GM12878 (cell line): ENCODE results near the gene ODAM. TPM values are rescaled to one million over a fixed set of nuclear protein-coding genes. Genes with fewer than 3 reads are reported as not detected.

Source experiments
- ATAC-seq: fragments of 200-7000 bp; cut with Tn5 transposase; 3 replicates; pipeline ENCODE4 v1.9.1; 2020; ENCODE audit warnings: mild to moderate bottlenecking, moderate library complexity
- BruUV-seq: library from RNA; stranded (reverse); fragments of 400-500 nt; replicated peaks from 2 replicates; lab custom pipeline; 2021; lab: Mats Ljungman, UMichigan
- CTCF ChIA-PET: fragments of 300-600 bp; sonication (Branson Sonifier 250); formaldehyde crosslinking; extraction: SDS; loops from one replicate; lab custom pipeline; 2021; ENCODE audit warnings: inconsistent platforms; lab: Yijun Ruan, JAX
- POLR2A ChIA-PET: fragments of 350-600 bp; formaldehyde crosslinking; extraction: SDS; loops from one replicate; lab custom pipeline; 2021; ENCODE audit warnings: inconsistent platforms; lab: Charles Lee
- RAD21 ChIA-PET: fragments of 300-600 bp; sonication (Branson Sonifier 250); formaldehyde crosslinking; loops from one replicate; lab custom pipeline; 2023; ENCODE audit warnings: antibody characterized with exemption; ENCODE audit not compliant: unreplicated experiment; lab: Charles Lee
- SMC1A ChIA-PET: fragments of 300-600 bp; sonication (Branson Sonifier 250); formaldehyde crosslinking; loops from one replicate; lab custom pipeline; 2023; ENCODE audit not compliant: unreplicated experiment, uncharacterized antibody; lab: Charles Lee
- DNase-seq: peaks from one replicate; pipeline ENCODE4 v3.0.0-alpha.2; 2011; ENCODE audit warnings: low read depth, low spot score
- FAIRE-seq: peaks from 3 replicates; lab custom pipeline; 2011; peaks lifted over from hg19 to GRCh38; lab: Jason Lieb, UNC
- H2AFZ ChIP-seq: 2 replicates; pipeline ENCODE4 v1.6.0; 2011; ENCODE audit warnings: low read depth, low read length, control low read depth; ENCODE audit not compliant: control insufficient read depth
- H3K27ac ChIP-seq: 2 replicates; pipeline ENCODE4 v1.5.1; 2011; ENCODE audit warnings: control low read depth; ENCODE audit not compliant: control insufficient read depth, insufficient read depth
- H3K27me3 ChIP-seq, 2 experiments: replicated peaks in 1 of 2; 2 replicates each; pipeline versions ENCODE4 v1.6.0 to v1.6.1; 2011; ENCODE audit warnings: low read length in 1 of 2; ENCODE audit not compliant: control insufficient read depth in 2 of 2, insufficient read depth in 2 of 2
- H3K36me3 ChIP-seq, 2 experiments: 2 replicates each; pipeline ENCODE4 v1.5.1; 2011; ENCODE audit warnings: low read length in 1 of 2; ENCODE audit not compliant: control insufficient read depth in 2 of 2, insufficient read depth in 2 of 2
- H3K4me1 ChIP-seq: 2 replicates; pipeline ENCODE4 v1.6.1; 2011; ENCODE audit warnings: mild to moderate bottlenecking, low read length, moderate library complexity, mixed read lengths; ENCODE audit not compliant: control insufficient read depth, insufficient read depth
- H3K4me2 ChIP-seq: 2 replicates; pipeline ENCODE4 v1.6.0; 2011; ENCODE audit warnings: control low read depth; ENCODE audit not compliant: control insufficient read depth, insufficient read depth
- H3K4me3 ChIP-seq: fragments of 200-600 bp; sonication (generic); 2 replicates; pipeline ENCODE4 v1.5.1; 2016
- H3K79me2 ChIP-seq: 2 replicates; pipeline ENCODE4 v1.6.0; 2011; ENCODE audit warnings: low read length; ENCODE audit not compliant: control insufficient read depth, insufficient read depth
- H3K9ac ChIP-seq: 2 replicates; pipeline ENCODE4 v1.8.0; 2011; ENCODE audit warnings: low read length, control low read depth, mixed read lengths; ENCODE audit not compliant: control insufficient read depth, insufficient read depth
- H3K9me3 ChIP-seq: replicated peaks from 3 replicates; pipeline ENCODE4 v1.5.1; 2011; ENCODE audit warnings: mild to moderate bottlenecking, low read length; ENCODE audit not compliant: control insufficient read depth, insufficient read depth
- H4K20me1 ChIP-seq: 2 replicates; pipeline ENCODE4 v1.6.0; 2011; ENCODE audit not compliant: control insufficient read depth, insufficient read depth
- CBX3 ChIP-seq: fragments of 200-600 bp; sonication (generic); IDR thresholded peaks from 2 replicates; pipeline ENCODE4 v1.6.1; 2016; ENCODE audit warnings: low read depth, borderline replicate concordance
- E4F1 ChIP-seq: fragments of 450-650 bp; IDR thresholded peaks from 2 replicates; pipeline ENCODE4 v1.6.1; 2018; ENCODE audit warnings: borderline replicate concordance, mild to moderate bottlenecking; ENCODE audit not compliant: partially characterized antibody
- EGR1 ChIP-seq, 2 experiments: IDR thresholded peaks; 1 replicate in 1 of 2; 2 replicates in 1 of 2; pipeline ENCODE4 v1.6.1; 2011 to 2012; ENCODE audit warnings: low read depth in 2 of 2, low read length in 2 of 2, borderline replicate concordance in 1 of 2, mild to moderate bottlenecking in 1 of 2, moderate library complexity in 1 of 2
- IKZF1 ChIP-seq: fragments of 450-650 bp; conservative IDR thresholded peaks from 2 replicates; pipeline ENCODE4 v1.6.1; 2017; ENCODE audit warnings: antibody characterized with exemption, mild to moderate bottlenecking
- MEF2A ChIP-seq: IDR thresholded peaks from 2 replicates; pipeline ENCODE4 v1.6.1; 2011; ENCODE audit warnings: low read depth, mild to moderate bottlenecking, low read length, moderate library complexity; ENCODE audit not compliant: insufficient read depth
- MLLT1 ChIP-seq: fragments of 450-650 bp; IDR thresholded peaks from 2 replicates; pipeline ENCODE4 v1.6.1; 2016; ENCODE audit warnings: mild to moderate bottlenecking
- MTA2 ChIP-seq: fragments of 450-650 bp; IDR thresholded peaks from 2 replicates; pipeline ENCODE4 v1.6.1; 2016; ENCODE audit warnings: low read depth, mild to moderate bottlenecking, moderate library complexity
- ZNF274 ChIP-seq: IDR thresholded peaks from one replicate; pipeline ENCODE4 v1.8.0; 2011; ENCODE audit not compliant: insufficient read length, insufficient read depth
- WGBS: methylation state at CpG from one replicate; pipeline ENCODE4 v1.1.6; 2016; ENCODE audit warnings: low lambda C conversion rate; ENCODE audit not compliant: insufficient replicate concordance, insufficient coverage; ENCODE audit errors: missing lambda C conversion rate; 5-methylcytosine and 5-hydroxymethylcytosine counted together
- in situ Hi-C: fragments of 300-500 bp; cut with MboI; formaldehyde crosslinking; loops from 9 replicates; pipeline ENCODE4 v1.14.3; 2018; ENCODE audit warnings: mixed read lengths
- intact Hi-C: fragments of 100-400 bp; cut with micrococcal nuclease; formaldehyde crosslinking; loops from one replicate; pipeline ENCODE4 v1.14.2; 2022; ENCODE audit not compliant: unreplicated experiment
- polyA plus RNA-seq, 11 experiments: library from polyadenylated mRNA; depleted of rRNA in 4 of 11; unstranded in 6 of 11; stranded (reverse) in 5 of 11; fragments of >200 nt; fragmentation: Nextera tagmentation in 4 of 11; fragmentation: Illumina TruSeq in 1 of 11; extraction: Ambion mirVana in 4 of 11; extraction: Trizol in 1 of 11; gene quantifications; 1 replicate in 1 of 11; 2 replicates in 10 of 11; pipeline versions ENCODE4 v1.2.1 to v1.2.3, GENCODE V29; 2011 to 2016; ENCODE audit warnings: inconsistent platforms in 2 of 11, missing spikeins in 2 of 11, low read depth in 1 of 11
- total RNA-seq, 4 experiments: library from RNA; depleted of rRNA in 3 of 4; stranded (reverse); fragments of >200 nt in 3 of 4; fragmentation: Illumina TruSeq in 1 of 4; extraction: Trizol in 1 of 4; gene quantifications; 2 replicates each; pipeline versions ENCODE4 v1.2.1 to v1.2.3, GENCODE V29; 2013 to 2021

ODAM gene
- total and polyA plus RNA-seq, 10 of the 15 experiments (the other 5 are each of a cell fraction or from before 2014, with no cell fraction given): not detected

- intact Hi-C loops (no loop called here), in situ Hi-C loops (no loop called here)
- no peaks in the 10 kb centered on the region for H3K9me3 ChIP-seq
- no peaks in the 10 kb centered on the region for H3K79me2 ChIP-seq
- H4K20me1 ChIP-seq: no peaks in the 10 kb centered on the region
- no peak for FAIRE-seq
- no peak overlapping the region for H2AFZ ChIP-seq
- CTCF ChIA-PET: interaction anchor here (1.9 kb wide), 1 partner anchor 13 kb away, joined by 10 read pairs; no protein-coding TSS in a partner anchor
- no peak overlapping the region for H3K9ac ChIP-seq
- POLR2A ChIA-PET: no interaction called here
- SMC1A ChIA-PET: no interaction called here
- RAD21 ChIA-PET: no interaction called here
- no peaks in the 10 kb centered on the region for H3K27me3 ChIP-seq
- no peak overlapping the region for H3K4me3 ChIP-seq
- no peak for DNase-seq
- TF ChIP-seq MEF2A: no peak
- TF ChIP-seq E4F1: no peak
- TF ChIP-seq MLLT1: no peak
- no peak for TF ChIP-seq ZNF274
- no peak for TF ChIP-seq CBX3
- TF ChIP-seq MTA2: no peak
- no peak for TF ChIP-seq IKZF1
- TF ChIP-seq EGR1 (IDR thresholded peaks at IDR 0.05; ENCODE audit: borderline replicate concordance in 1 of 2, low read depth in 2 of 2, low read length in 2 of 2): no peak
- H3K4me2 ChIP-seq: no peak overlapping the region
- no peak overlapping the region for H3K27ac ChIP-seq
- ATAC-seq: no peak
- H3K4me1 ChIP-seq: no peaks in the 10 kb centered on the region
- BruUV-seq: no TSS peak
- 12% methylated on average over 2 of the region's 2 CpGs for WGBS
- no peaks in the 10 kb centered on the region for H3K36me3 ChIP-seq
These were observed 1.3 kb downstream of the ODAM start for GRCh38 chr4:70196857-70197256.
